K562 (cell line): Measurements from ENCODE around the gene EWSR1. TPM values are rescaled to one million over a fixed set of nuclear protein-coding genes. Genes with fewer than 3 reads are reported as not detected.

ENCODE experiments used
- ATAC-seq: fragments of 200-7000 bp; cut with Tn5 transposase; 3 replicates; pipeline ENCODE4 v1.9.1; 2020; ENCODE audit warnings: moderate library complexity
- BruUV-seq: library from RNA; stranded (reverse); fragments of 400-500 nt; replicated peaks from 2 replicates; lab custom pipeline; 2021; lab: Mats Ljungman, UMichigan
- CTCF ChIA-PET: fragments of 300-600 bp; formaldehyde crosslinking; extraction: SDS; loops from one replicate; lab custom pipeline; 2021; ENCODE audit warnings: low intra/inter-chr PET ratio; lab: Yijun Ruan, JAX
- POLR2A ChIA-PET: fragments of 300-600, 350-650 bp; sonication (Branson Sonifier 250); formaldehyde crosslinking; extraction: SDS; loops from one replicate; lab custom pipeline; 2021; ENCODE audit warnings: antibody characterized with exemption, inconsistent platforms; lab: Yijun Ruan, JAX
- DNase-seq, 4 experiments: peaks; one replicate each; pipeline versions ENCODE4 v3.0.0 to v3.0.0-alpha.2; 2011 to 2018; ENCODE audit warnings: low spot score in 3 of 4, mixed read lengths in 3 of 4; ENCODE audit errors: extremely low read depth in 1 of 4
- FAIRE-seq: peaks from 2 replicates; lab custom pipeline; 2011; peaks lifted over from hg19 to GRCh38; lab: Jason Lieb, UNC
- H2AFZ ChIP-seq: 2 replicates; pipeline ENCODE4 v1.6.0; 2011; ENCODE audit warnings: low read depth, low read length, control low read depth, inconsistent platforms
- H3K27ac ChIP-seq: fragments of 200-600 bp; 3 replicates; pipeline ENCODE4 v1.8.0; 2011; ENCODE audit warnings: low read depth, mild to moderate bottlenecking, control low read depth, inconsistent platforms, low read length, moderate library complexity, mixed read lengths; ENCODE audit errors: extremely low read depth
- H3K27me3 ChIP-seq, 2 experiments: fragments of 300-600 bp in 1 of 2; 2 replicates in 1 of 2; 3 replicates in 1 of 2; pipeline versions ENCODE4 v1.6.0 to v1.8.0; 2011; ENCODE audit warnings: inconsistent platforms in 2 of 2, low read length in 2 of 2, mild to moderate bottlenecking in 1 of 2, mixed read lengths in 1 of 2, moderate library complexity in 1 of 2; ENCODE audit not compliant: control insufficient read depth in 2 of 2, insufficient read depth in 2 of 2
- H3K36me3 ChIP-seq: fragments of 300-600 bp; 3 replicates; pipeline ENCODE4 v1.8.0; 2011; ENCODE audit warnings: mild to moderate bottlenecking, low read length, inconsistent platforms; ENCODE audit not compliant: control insufficient read depth, insufficient read depth
- H3K4me1 ChIP-seq, 2 experiments: fragments of 200-600 bp in 1 of 2; replicated peaks in 1 of 2; 2 replicates in 1 of 2; 3 replicates in 1 of 2; pipeline versions ENCODE4 v1.5.1 to v1.8.0; 2011; ENCODE audit warnings: inconsistent platforms in 2 of 2, low read length in 2 of 2, mild to moderate bottlenecking in 1 of 2, mixed read lengths in 1 of 2, moderate library complexity in 1 of 2; ENCODE audit not compliant: control insufficient read depth in 2 of 2, insufficient read depth in 2 of 2
- H3K4me2 ChIP-seq: 2 replicates; pipeline ENCODE4 v1.6.1; 2011; ENCODE audit warnings: low read length, control low read depth, inconsistent platforms, mixed read lengths; ENCODE audit not compliant: insufficient read depth
- H3K4me3 ChIP-seq: fragments of 200-600 bp; sonication (generic), shearing (Covaris generic); 2 replicates; pipeline ENCODE4 v1.5.1; 2016; ENCODE audit warnings: control low read depth, inconsistent platforms
- H3K79me2 ChIP-seq: fragments of 200-600 bp; 3 replicates; pipeline ENCODE4 v1.8.0; 2011; ENCODE audit warnings: low read length, inconsistent platforms; ENCODE audit not compliant: control insufficient read depth, insufficient read depth
- H3K9ac ChIP-seq, 2 experiments: 2 replicates each; pipeline versions ENCODE4 v1.6.0 to v1.6.1; 2011; ENCODE audit warnings: low read depth in 2 of 2, low read length in 2 of 2, control low read depth in 1 of 2, inconsistent platforms in 1 of 2, mild to moderate bottlenecking in 1 of 2, mixed read lengths in 1 of 2; ENCODE audit not compliant: insufficient read depth in 1 of 2
- H3K9me1 ChIP-seq: one replicate; pipeline ENCODE4 v1.6.0; 2011; ENCODE audit warnings: inconsistent platforms, mild to moderate bottlenecking, low read length, moderate library complexity; ENCODE audit not compliant: control insufficient read depth, insufficient read depth
- H3K9me3 ChIP-seq: replicated peaks from 2 replicates; pipeline ENCODE4 v1.5.1; 2011; ENCODE audit warnings: low read depth, low read length, inconsistent platforms; ENCODE audit not compliant: control insufficient read depth, insufficient read depth
- H4K20me1 ChIP-seq: replicated peaks from 2 replicates; pipeline ENCODE4 v1.6.1; 2011; ENCODE audit warnings: low read length, inconsistent platforms, mixed read lengths; ENCODE audit not compliant: control insufficient read depth, insufficient read depth
- ARID3B ChIP-seq: fragments of 250-450 bp; sonication (Bioruptor Pico); IDR thresholded peaks from 2 replicates; pipeline ENCODE4 v1.4.0; 2020; ENCODE audit warnings: borderline replicate concordance
- E2F8 ChIP-seq: fragments of 450-650 bp; IDR thresholded peaks from 2 replicates; pipeline ENCODE4 v1.7.1; 2018; ENCODE audit warnings: mild to moderate bottlenecking, low read depth; ENCODE audit not compliant: partially characterized antibody
- KAT7 ChIP-seq: sonication (generic); formaldehyde crosslinking; IDR thresholded peaks from 2 replicates; pipeline ENCODE4 v1.8.0; 2022; ENCODE audit warnings: missing genetic modification reagents, mild to moderate bottlenecking, borderline replicate concordance
- MAFG ChIP-seq: fragments of 450-650 bp; conservative IDR thresholded peaks from 2 replicates; pipeline ENCODE4 v1.6.1; 2016; ENCODE audit warnings: missing genetic modification characterization, missing compliant biosample characterization
- RBM17 ChIP-seq: fragments of 200-400 bp; formaldehyde crosslinking; IDR thresholded peaks from 2 replicates; pipeline ENCODE4 v1.6.1; 2017; ENCODE audit warnings: low read depth, mild to moderate bottlenecking, low read length, borderline replicate concordance
- WGBS: fragments of 100-300 bp; shearing (Covaris generic); methylation state at CpG from one replicate; pipeline ENCODE4 v1.1.6; 2016; ENCODE audit warnings: low coverage, mixed read lengths; ENCODE audit not compliant: insufficient coverage; ENCODE audit errors: missing lambda C conversion rate; 5-methylcytosine and 5-hydroxymethylcytosine counted together
- in situ Hi-C: fragments of 300-500 bp; cut with MboI; formaldehyde crosslinking; loops from 4 replicates; pipeline ENCODE4 v1.15.0; 2018; ENCODE audit warnings: inconsistent platforms, mixed read lengths
- intact Hi-C: fragments of 100-400 bp; cut with micrococcal nuclease; formaldehyde crosslinking; loops from 2 replicates; pipeline ENCODE4 v1.14.2; 2022
- polyA plus RNA-seq, 8 experiments: library from polyadenylated mRNA; depleted of rRNA in 4 of 8; stranded (reverse) in 5 of 8; unstranded in 3 of 8; fragments of >200 nt; fragmentation: Nextera tagmentation in 2 of 8; fragmentation: Illumina TruSeq in 1 of 8; extraction: Ambion mirVana in 2 of 8; extraction: Trizol in 1 of 8; gene quantifications; 2 replicates each; pipeline versions ENCODE4 v1.2.1 to v1.2.3, GENCODE V29; 2011 to 2014; ENCODE audit warnings: inconsistent platforms in 1 of 8, missing spikeins in 1 of 8
- total RNA-seq, 7 experiments: library from RNA; depleted of rRNA in 6 of 7; stranded (reverse); fragments of >200 nt in 6 of 7; fragmentation: Illumina TruSeq in 2 of 7; extraction: Trizol in 2 of 7; gene quantifications; 2 replicates each; pipeline versions ENCODE4 v1.2.1 to v1.2.3, GENCODE V29; 2011 to 2021; ENCODE audit warnings: low replicate concordance in 1 of 7

Gene EWSR1
- total and polyA plus RNA-seq, 9 of the 15 experiments (the other 6 are each of a cell fraction or from before 2014, with no cell fraction given) = 83.3 to 450 (median 239) TPM

- FAIRE-seq (no peak), ATAC-seq (no peak), DNase-seq (no peak)
- no peak overlapping the region for H2AFZ ChIP-seq
- H3K27me3 ChIP-seq = no peaks in the 10 kb centered on the region
- 100% methylated on average over 3 of the region's 4 CpGs for whole genome bisulfite sequencing
- no peaks in the 10 kb centered on the region for H3K79me2 ChIP-seq
- POLR2A ChIA-PET = interaction anchor here (0.6 kb wide), 1 partner anchor 8 kb away, joined by 3 read pairs; no protein-coding TSS in a partner anchor
- TF ChIP-seq MAFG (tag) (no peak), RBM17 (no peak), ARID3B (CRISPR knock-in tag) (no peak), KAT7 (CRISPR knock-in tag) (no peak), E2F8 (no peak)
- no peaks in the 10 kb centered on the region for H3K9me1 ChIP-seq
- no peaks in the 10 kb centered on the region for H4K20me1 ChIP-seq
- H3K4me1 ChIP-seq = peaks cover 0 to 10% of the 10 kb centered on the region in 2 experiments; a peak in 3 of 5 replicates
- H3K9ac ChIP-seq = no peak overlapping the region; a peak in 1 of 4 replicates
- H3K27ac ChIP-seq = no peak overlapping the region
- CTCF ChIA-PET = no interaction called here
- H3K4me3 ChIP-seq = no peak overlapping the region
- no peak overlapping the region for H3K4me2 ChIP-seq
- intact Hi-C loops = no loop called here
- no TSS peak for BruUV-seq
- no peaks in the 10 kb centered on the region for H3K9me3 ChIP-seq
- peaks cover 85% of the 10 kb centered on the region for H3K36me3 ChIP-seq
- in situ Hi-C loops = no loop called here
Observed at GRCh38 chr22:29346659-29347058, 78.6 kb downstream of the EWSR1 start.
